IMR-90 (cell line): ENCODE data around the gene MAN1C1. TPM values are rescaled to one million over a fixed set of nuclear protein-coding genes. Genes with fewer than 3 reads are reported as not detected.
A peak's percentile ranks its signal among the peaks of the same experiment; 100 is the strongest.

ENCODE experiments used
- ATAC-seq: fragments of 200-7000 bp; cut with Tn5 transposase; 2 replicates; pipeline ENCODE4 v1.9.1; 2020; ENCODE audit warnings: low read depth, mild to moderate bottlenecking, moderate library complexity
- BruUV-seq: library from RNA; stranded (reverse); fragments of 400-500 nt; replicated peaks from 2 replicates; lab custom pipeline; 2021; lab: Mats Ljungman, UMichigan
- CTCF ChIA-PET: fragments of 300-600 bp; formaldehyde crosslinking; extraction: SDS; loops from one replicate; lab custom pipeline; 2021; ENCODE audit warnings: antibody characterized with exemption; lab: Yijun Ruan, JAX
- POLR2A ChIA-PET: fragments of 300-600 bp; sonication (Branson Sonifier 250); formaldehyde crosslinking; loops from one replicate; lab custom pipeline; 2022; ENCODE audit warnings: antibody characterized with exemption; ENCODE audit not compliant: unreplicated experiment; lab: Charles Lee
- DNase-seq: peaks from one replicate; pipeline ENCODE4 v3.0.0; 2013
- H2AFZ ChIP-seq: replicated peaks from 2 replicates; pipeline ENCODE3; 2013; ENCODE audit warnings: low read length, mild to moderate bottlenecking; ENCODE audit not compliant: poor library complexity
- H2AK5ac ChIP-seq: 2 replicates; pipeline ENCODE4 v1.6.1; 2013; ENCODE audit warnings: low read depth, low read length, inconsistent platforms
- H2AK9ac ChIP-seq: replicated peaks from 2 replicates; pipeline ENCODE3; 2013; ENCODE audit warnings: mild to moderate bottlenecking, low read depth, low read length, moderate library complexity; ENCODE audit not compliant: poor library complexity
- H2BK120ac ChIP-seq: 2 replicates; pipeline ENCODE4 v1.6.1; 2013; ENCODE audit warnings: low read depth, low read length, inconsistent platforms
- H2BK15ac ChIP-seq: 3 replicates; pipeline ENCODE4 v1.6.1; 2013; ENCODE audit warnings: low read depth, low read length, inconsistent platforms
- H2BK20ac ChIP-seq: 2 replicates; pipeline ENCODE4 v1.6.1; 2013; ENCODE audit warnings: low read depth, mild to moderate bottlenecking, inconsistent platforms, low read length, moderate library complexity
- H2BK5ac ChIP-seq: 2 replicates; pipeline ENCODE4 v1.6.1; 2013; ENCODE audit warnings: mild to moderate bottlenecking, low read depth, low read length, inconsistent platforms; ENCODE audit not compliant: poor library complexity, severe bottlenecking
- H3K14ac ChIP-seq: replicated peaks from 2 replicates; pipeline ENCODE4 v1.6.1; 2013; ENCODE audit warnings: low read depth, low read length, inconsistent platforms
- H3K18ac ChIP-seq: 2 replicates; pipeline ENCODE4 v1.6.1; 2013; ENCODE audit warnings: low read depth, low read length, control low read depth
- H3K23ac ChIP-seq: 2 replicates; pipeline ENCODE4 v1.6.1; 2013; ENCODE audit warnings: low read depth, low read length, inconsistent platforms
- H3K27ac ChIP-seq: 2 replicates; pipeline ENCODE4 v1.5.1; 2013; ENCODE audit warnings: mild to moderate bottlenecking, control low read depth, low read length; ENCODE audit not compliant: insufficient read depth
- H3K27me3 ChIP-seq: 2 replicates; pipeline ENCODE4 v1.6.1; 2013; ENCODE audit warnings: low read length; ENCODE audit not compliant: control insufficient read depth, insufficient read depth
- H3K36me3 ChIP-seq: 2 replicates; pipeline ENCODE4 v1.6.1; 2013; ENCODE audit warnings: low read length, mixed read lengths; ENCODE audit not compliant: control insufficient read depth, insufficient read depth
- H3K4ac ChIP-seq: 2 replicates; pipeline ENCODE4 v1.6.1; 2013; ENCODE audit warnings: low read depth, low read length, inconsistent platforms
- H3K4me1 ChIP-seq: 2 replicates; pipeline ENCODE4 v1.6.1; 2013; ENCODE audit warnings: low read length, mixed read lengths; ENCODE audit not compliant: control insufficient read depth, insufficient read depth
- H3K4me2 ChIP-seq: 2 replicates; pipeline ENCODE4 v1.6.1; 2013; ENCODE audit warnings: low read depth, mild to moderate bottlenecking, control low read depth, low read length, moderate library complexity
- H3K4me3 ChIP-seq: 2 replicates; pipeline ENCODE4 v1.5.1; 2013; ENCODE audit warnings: low read depth, mild to moderate bottlenecking, control low read depth, low read length, moderate library complexity; ENCODE audit not compliant: insufficient read depth
- H3K56ac ChIP-seq: 2 replicates; pipeline ENCODE4 v1.6.1; 2013; ENCODE audit warnings: low read length, inconsistent platforms; ENCODE audit not compliant: insufficient read depth; ENCODE audit errors: extremely low read depth
- H3K79me1 ChIP-seq, 2 experiments: 2 replicates each; pipeline ENCODE4 v1.6.1; 2013; ENCODE audit warnings: low read length in 2 of 2, inconsistent platforms in 1 of 2, low read depth in 1 of 2
- H3K9ac ChIP-seq: 2 replicates; pipeline ENCODE4 v1.6.1; 2013; ENCODE audit warnings: low read depth, low read length, control low read depth
- H3K9me1 ChIP-seq: 2 replicates; pipeline ENCODE4 v1.6.1; 2013; ENCODE audit warnings: low read length, inconsistent platforms; ENCODE audit not compliant: insufficient read depth
- H3K9me3 ChIP-seq: 2 replicates; pipeline ENCODE4 v1.6.1; 2013; ENCODE audit warnings: low read length; ENCODE audit not compliant: control insufficient read depth, insufficient read depth
- H4K20me1 ChIP-seq: 2 replicates; pipeline ENCODE4 v1.6.1; 2013; ENCODE audit warnings: low read length, inconsistent platforms; ENCODE audit not compliant: insufficient read depth
- H4K5ac ChIP-seq: 2 replicates; pipeline ENCODE4 v1.6.1; 2013; ENCODE audit warnings: mild to moderate bottlenecking, low read depth, low read length, control low read depth
- H4K8ac ChIP-seq, 2 experiments: 2 replicates each; pipeline ENCODE4 v1.6.1; 2013; ENCODE audit warnings: low read depth in 2 of 2, low read length in 2 of 2, control low read depth in 1 of 2, inconsistent platforms in 1 of 2
- H4K91ac ChIP-seq: 2 replicates; pipeline ENCODE4 v1.6.1; 2013; ENCODE audit warnings: low read depth, low read length, inconsistent platforms; ENCODE audit not compliant: insufficient read depth
- BHLHE40 ChIP-seq: fragments of 150-350 bp; IDR thresholded peaks from 2 replicates; pipeline ENCODE4 v1.6.1; 2016; ENCODE audit warnings: mild to moderate bottlenecking, low read depth, low read length
- CEBPB ChIP-seq: IDR thresholded peaks from 2 replicates; pipeline ENCODE4 v1.6.1; 2012; ENCODE audit warnings: low read depth, low read length, improper control_type of control experiment
- FOS ChIP-seq: fragments of 150-350 bp; IDR thresholded peaks from 2 replicates; pipeline ENCODE4 v1.6.1; 2016; ENCODE audit warnings: low read depth, low read length
- MAFK ChIP-seq: IDR thresholded peaks from 2 replicates; pipeline ENCODE4 v1.6.1; 2012; ENCODE audit warnings: low read depth, low read length, improper control_type of control experiment
- MAZ ChIP-seq: IDR thresholded peaks from 2 replicates; pipeline ENCODE4 v1.6.1; 2012; ENCODE audit warnings: low read depth, mild to moderate bottlenecking, low read length, improper control_type of control experiment, moderate library complexity, borderline replicate concordance
- MXI1 ChIP-seq: IDR thresholded peaks from 2 replicates; pipeline ENCODE4 v1.6.1; 2012; ENCODE audit warnings: low read depth, mild to moderate bottlenecking, low read length, moderate library complexity, borderline replicate concordance
- NFE2L2 ChIP-seq: fragments of 150-350 bp; IDR thresholded peaks from 2 replicates; pipeline ENCODE4 v1.6.1; 2016; ENCODE audit warnings: low read depth, mild to moderate bottlenecking, low read length
- POLR2A ChIP-seq: IDR thresholded peaks from 2 replicates; pipeline ENCODE4 v1.6.1; 2012; ENCODE audit warnings: mild to moderate bottlenecking, low read depth, low read length
- RAD21 ChIP-seq: IDR thresholded peaks from 2 replicates; pipeline ENCODE4 v1.6.1; 2012; ENCODE audit warnings: low read length, improper control_type of control experiment
- RCOR1 ChIP-seq: IDR thresholded peaks from 2 replicates; pipeline ENCODE4 v1.6.1; 2012; ENCODE audit warnings: mild to moderate bottlenecking, low read length, improper control_type of control experiment; ENCODE audit not compliant: insufficient replicate concordance
- SMC3 ChIP-seq: fragments of 150-350 bp; IDR thresholded peaks from 2 replicates; pipeline ENCODE4 v1.6.1; 2016; ENCODE audit warnings: low read depth, mild to moderate bottlenecking, antibody characterized with exemption, low read length, moderate library complexity
- WGBS, 2 experiments: methylation state at CpG; one replicate each; pipeline versions ENCODE4 v1.1.5 to v1.1.7; 2013; ENCODE audit warnings: missing lambda C conversion rate in 2 of 2; ENCODE audit not compliant: insufficient read length in 1 of 2; ENCODE audit errors: extremely low coverage in 2 of 2; 5-methylcytosine and 5-hydroxymethylcytosine counted together
- dilution Hi-C: fragments of 300-500 bp; cut with HindIII; formaldehyde crosslinking; loops from one replicate; pipeline ENCODE4 v1.14.3; 2018; ENCODE audit warnings: low sequenced_read_pairs; ENCODE audit not compliant: unreplicated experiment
- in situ Hi-C: fragments of 300-500 bp; cut with MboI; formaldehyde crosslinking; loops from 3 replicates; pipeline ENCODE4 v1.14.3; 2019; ENCODE audit warnings: low sequenced_read_pairs, inconsistent platforms, mixed read lengths
- intact Hi-C: fragments of 100-400 bp; cut with micrococcal nuclease; formaldehyde crosslinking; loops from 2 replicates; pipeline ENCODE4 v1.10.0; 2022
- polyA plus RNA-seq, 3 experiments: library from polyadenylated mRNA; depleted of rRNA; stranded (reverse); fragments of >200 nt; gene quantifications; 2 replicates each; pipeline ENCODE4 v1.2.3, GENCODE V29; 2012; ENCODE audit warnings: low replicate concordance in 1 of 3
- total RNA-seq: library from RNA; depleted of rRNA; stranded (reverse); fragments of >200 nt; gene quantifications from 2 replicates; pipeline ENCODE4 v1.2.3, GENCODE V29; 2012
- TF ChIP-seq, protein P1 (sequence below): conservative IDR thresholded peaks from 2 replicates; pipeline ENCODE4 v1.5.1; 2012; ENCODE audit warnings: mild to moderate bottlenecking, low read depth, low read length, improper control_type of control experiment
- TF ChIP-seq, protein P2 (sequence below): fragments of 150-350 bp; IDR thresholded peaks from 2 replicates; pipeline ENCODE4 v1.6.1; 2017; ENCODE audit warnings: mild to moderate bottlenecking, antibody characterized with exemption, low read length, low read depth

MAN1C1 gene
- total and polyA plus RNA-seq, 2 of the 4 experiments (the other 2 are of a cell fraction): 3.2 to 11.3 TPM

DNA sequence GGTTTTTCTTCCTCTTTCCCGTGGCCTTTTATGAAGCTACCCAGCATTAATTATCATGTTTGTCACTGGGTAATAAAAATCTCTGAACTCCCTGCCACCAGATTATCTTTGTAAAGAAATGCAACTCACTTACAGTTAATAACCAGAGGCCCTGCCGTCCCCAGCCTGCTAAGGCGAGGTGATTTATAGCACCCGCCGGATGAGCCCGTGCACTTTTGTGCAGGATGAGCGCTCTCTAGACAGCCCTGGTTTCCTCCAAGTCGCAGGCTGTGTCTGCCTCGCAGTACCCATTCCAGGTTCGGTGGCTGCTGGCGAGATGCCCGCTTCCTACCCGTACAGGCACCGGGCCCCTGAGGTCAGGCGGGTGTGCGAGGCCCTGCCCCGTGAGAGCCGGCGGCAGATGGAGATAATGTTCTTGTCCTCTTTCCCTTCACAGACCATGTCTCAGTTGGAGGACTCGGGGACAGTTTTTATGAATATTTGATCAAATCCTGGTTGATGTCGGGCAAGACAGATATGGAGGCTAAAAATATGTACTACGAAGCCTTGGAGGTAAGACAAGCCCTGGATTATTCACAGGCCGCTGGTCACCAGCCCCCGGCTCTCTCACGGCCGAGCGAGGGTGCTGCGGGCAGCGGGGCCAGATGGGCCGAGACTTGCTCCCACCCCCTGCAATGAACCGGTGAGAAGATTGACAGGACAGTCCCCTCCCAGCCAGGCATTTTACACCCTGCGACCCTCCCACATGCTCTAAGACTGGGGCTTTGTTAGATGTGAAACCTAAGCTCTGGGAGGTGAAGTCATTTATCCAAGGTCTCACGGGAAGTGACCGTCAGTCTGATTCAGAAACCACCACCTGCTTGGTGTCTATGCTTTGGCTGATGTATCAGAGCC is 154.9 kb downstream of the MAN1C1 start (continued):
- no peak for TF ChIP-seq MAZ

GRCh38 chr1:25772164-25772563 is 155.6 kb downstream of the MAN1C1 start:
- Histone ChIP-seq H3K9ac (no peak overlapping the region), H3K9me1 (peaks cover 14% of the 10 kb centered on the region), H3K27me3 (no peaks in the 10 kb centered on the region), H4K20me1 (no peaks in the 10 kb centered on the region), H3K27ac (no peak overlapping the region), H2BK15ac (no peak overlapping the region), H3K56ac (no peak overlapping the region), H2BK5ac (no peak overlapping the region), H4K91ac (no peak overlapping the region), H3K79me1 (no peaks in the 10 kb centered on the region), H3K4me2 (no peak overlapping the region), H2AFZ (no peak overlapping the region), H3K9me3 (no peaks in the 10 kb centered on the region), H3K4me3 (no peak overlapping the region), H2BK20ac (no peak overlapping the region), H3K4ac (no peak overlapping the region), H3K23ac (no peak overlapping the region), H4K8ac (no peak overlapping the region), H3K4me1 (peaks cover 4% of the 10 kb centered on the region; the same call in 1 of the 2 replicates), H2BK120ac (no peak overlapping the region), H3K36me3 (peaks cover 32% of the 10 kb centered on the region; the same call in 1 of the 2 replicates), H4K5ac (no peak overlapping the region), H2AK5ac (no peak overlapping the region), H2AK9ac (peak overlapping the region; percentile 65), H3K18ac (no peak overlapping the region), H3K14ac (no peak overlapping the region)
- no peak for DNase-seq
- intact Hi-C loops (no loop called here), in situ Hi-C loops (no loop called here), dilution Hi-C loops (no loop called here)
- POLR2A ChIA-PET: no interaction called here
- WGBS, 2 experiments: 100% methylated on average over 1 of the region's 5 CpGs; no CpG with 5 or more reads in 1 of the 2 experiments
- TF ChIP-seq RAD21: no peak
- TF ChIP-seq, protein P1, sequence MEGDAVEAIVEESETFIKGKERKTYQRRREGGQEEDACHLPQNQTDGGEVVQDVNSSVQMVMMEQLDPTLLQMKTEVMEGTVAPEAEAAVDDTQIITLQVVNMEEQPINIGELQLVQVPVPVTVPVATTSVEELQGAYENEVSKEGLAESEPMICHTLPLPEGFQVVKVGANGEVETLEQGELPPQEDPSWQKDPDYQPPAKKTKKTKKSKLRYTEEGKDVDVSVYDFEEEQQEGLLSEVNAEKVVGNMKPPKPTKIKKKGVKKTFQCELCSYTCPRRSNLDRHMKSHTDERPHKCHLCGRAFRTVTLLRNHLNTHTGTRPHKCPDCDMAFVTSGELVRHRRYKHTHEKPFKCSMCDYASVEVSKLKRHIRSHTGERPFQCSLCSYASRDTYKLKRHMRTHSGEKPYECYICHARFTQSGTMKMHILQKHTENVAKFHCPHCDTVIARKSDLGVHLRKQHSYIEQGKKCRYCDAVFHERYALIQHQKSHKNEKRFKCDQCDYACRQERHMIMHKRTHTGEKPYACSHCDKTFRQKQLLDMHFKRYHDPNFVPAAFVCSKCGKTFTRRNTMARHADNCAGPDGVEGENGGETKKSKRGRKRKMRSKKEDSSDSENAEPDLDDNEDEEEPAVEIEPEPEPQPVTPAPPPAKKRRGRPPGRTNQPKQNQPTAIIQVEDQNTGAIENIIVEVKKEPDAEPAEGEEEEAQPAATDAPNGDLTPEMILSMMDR: no peak
- no peak for TF ChIP-seq MXI1
- no peak for TF ChIP-seq RCOR1
- no peak for TF ChIP-seq SMC3
- no peak for TF ChIP-seq FOS
- TF ChIP-seq, protein P2, sequence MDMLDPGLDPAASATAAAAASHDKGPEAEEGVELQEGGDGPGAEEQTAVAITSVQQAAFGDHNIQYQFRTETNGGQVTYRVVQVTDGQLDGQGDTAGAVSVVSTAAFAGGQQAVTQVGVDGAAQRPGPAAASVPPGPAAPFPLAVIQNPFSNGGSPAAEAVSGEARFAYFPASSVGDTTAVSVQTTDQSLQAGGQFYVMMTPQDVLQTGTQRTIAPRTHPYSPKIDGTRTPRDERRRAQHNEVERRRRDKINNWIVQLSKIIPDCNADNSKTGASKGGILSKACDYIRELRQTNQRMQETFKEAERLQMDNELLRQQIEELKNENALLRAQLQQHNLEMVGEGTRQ: no peak
- TF ChIP-seq MAFK: no peak
- no peak for TF ChIP-seq MAZ
- TF ChIP-seq BHLHE40: no peak
- no peak for TF ChIP-seq CEBPB
- TF ChIP-seq NFE2L2: no peak
- no peak for TF ChIP-seq POLR2A
- no TSS peak for BruUV-seq
- CTCF ChIA-PET: no interaction called here
- ATAC-seq: no peak
